SK-N-MC (cell line): Measurements from ENCODE around the gene VAV1.
"Not testable (repeated sequence)": the region's sequence is repeated elsewhere in the genome, so short reads cannot be mapped to it uniquely, and the experiment has no call there.

Experiments
- DNase-seq: peaks from one replicate; pipeline ENCODE4 v3.0.0-alpha.2; 2011; ENCODE audit warnings: low read depth, low spot score
- H3K27ac ChIP-seq: fragments of 200-600 bp; sonication (generic); 2 replicates; pipeline ENCODE4 v1.5.1; 2016; ENCODE audit warnings: mixed run types
- H3K36me3 ChIP-seq: fragments of 200-600 bp; sonication (generic); 2 replicates; pipeline ENCODE4 v1.6.1; 2017; ENCODE audit warnings: antibody characterized with exemption, low read length, mixed read lengths; ENCODE audit not compliant: insufficient read depth
- H3K4me3 ChIP-seq: fragments of 200-600 bp; sonication (generic); 2 replicates; pipeline ENCODE4 v1.5.1; 2016
- H3K9ac ChIP-seq: fragments of 200-600 bp; sonication (generic); 2 replicates; pipeline ENCODE4 v1.8.0; 2017; ENCODE audit warnings: mixed run types, mixed read lengths; ENCODE audit not compliant: insufficient read length
- H3K9me3 ChIP-seq: fragments of 200-600 bp; sonication (generic); 2 replicates; pipeline ENCODE4 v1.6.1; 2017; ENCODE audit warnings: low read depth, mild to moderate bottlenecking, antibody characterized with exemption, low read length, moderate library complexity, mixed read lengths
- EZH2 ChIP-seq: fragments of 200-600 bp; sonication (generic); IDR thresholded peaks from one replicate; pipeline ENCODE4 v1.6.1; 2017; ENCODE audit warnings: antibody characterized with exemption
- FOXP2 ChIP-seq: optimal IDR thresholded peaks from 2 replicates; pipeline ENCODE3; 2011; ENCODE audit warnings: mild to moderate bottlenecking, moderate library complexity; ENCODE audit not compliant: insufficient read depth; ENCODE audit errors: extremely low read length, control extremely low read depth
- POLR2AphosphoS5 ChIP-seq: IDR thresholded peaks from 2 replicates; pipeline ENCODE4 v1.6.1; 2012; ENCODE audit warnings: mild to moderate bottlenecking, low read depth, low read length, borderline replicate concordance

The VAV1 gene

GRCh38 chr19:6826281-6826920 lies 53.9 kb downstream of the VAV1 start:
- Histone ChIP-seq H3K4me3 (no peak overlapping the region), H3K27ac (no peak overlapping the region), H3K9me3 (no peaks in the 10 kb centered on the region), H3K36me3 (no peaks in the 10 kb centered on the region), H3K9ac (no peak overlapping the region)
- TF ChIP-seq FOXP2 (no peak), POLR2AphosphoS5 (no peak), EZH2 (no peak)
- DNase-seq = no peak

GRCh38 chr19:6828306-6828697 lies 55.8 kb downstream of the VAV1 start:
- Histone ChIP-seq H3K9me3 (no peaks in the 10 kb centered on the region), H3K36me3 (no peaks in the 10 kb centered on the region), H3K4me3 (no peak overlapping the region), H3K9ac (no peak overlapping the region), H3K27ac (no peak overlapping the region)
- DNase-seq = no peak
- no peak for TF ChIP-seq POLR2AphosphoS5
- no peak for TF ChIP-seq FOXP2
- TF ChIP-seq EZH2 = no peak

GRCh38 chr19:6828698-6829633 lies 56.5 kb downstream of the VAV1 start:
- no peak for DNase-seq
- H3K27ac ChIP-seq = no peak overlapping the region
- no peaks in the 10 kb centered on the region for H3K9me3 ChIP-seq
- no peak overlapping the region for H3K9ac ChIP-seq
- H3K36me3 ChIP-seq = no peaks in the 10 kb centered on the region
- TF ChIP-seq POLR2AphosphoS5 (no peak), EZH2 (no peak)
- H3K4me3 ChIP-seq = no peak overlapping the region

GRCh38 chr19:6829829-6830228 lies 57.3 kb downstream of the VAV1 start:
- H3K36me3 ChIP-seq = not testable (repeated sequence)

GRCh38 chr19:6831084-6831483 lies 58.6 kb downstream of the VAV1 start:
- not testable (repeated sequence) for H3K9ac ChIP-seq, H3K4me3 ChIP-seq, H3K36me3 ChIP-seq, DNase-seq, H3K9me3 ChIP-seq, H3K27ac ChIP-seq

More at GRCh38 chr19:6829829-6830228, 57.3 kb downstream of the VAV1 start:
- H3K27ac ChIP-seq, H3K4me3 ChIP-seq, H3K9me3 ChIP-seq, H3K9ac ChIP-seq, DNase-seq: not testable (repeated sequence)

- TF ChIP-seq EZH2 (no peak), POLR2AphosphoS5 (no peak)
- Histone ChIP-seq H3K36me3 (no peaks in the 10 kb centered on the region), H3K9me3 (no peaks in the 10 kb centered on the region), H3K27ac (no peak overlapping the region), H3K4me3 (no peak overlapping the region), H3K9ac (no peak overlapping the region)
- DNase-seq = no peak
These were observed 59.9 kb downstream of the VAV1 start for GRCh38 chr19:6832412-6832811.

GRCh38 chr19:6833166-6833790 lies 60.8 kb downstream of the VAV1 start:
- Histone ChIP-seq H3K9ac (no peak overlapping the region), H3K27ac (no peak overlapping the region), H3K4me3 (no peak overlapping the region), H3K9me3 (no peaks in the 10 kb centered on the region), H3K36me3 (no peaks in the 10 kb centered on the region)
- TF ChIP-seq POLR2AphosphoS5 = no peak
- TF ChIP-seq EZH2 = no peak
- TF ChIP-seq FOXP2 = no peak
- no peak for DNase-seq

GRCh38 chr19:6834433-6834832 lies 61.9 kb downstream of the VAV1 start:
- TF ChIP-seq FOXP2 = no peak
- TF ChIP-seq EZH2 = no peak
- TF ChIP-seq POLR2AphosphoS5 = no peak
- H3K9me3 ChIP-seq = no peaks in the 10 kb centered on the region

GRCh38 chr19:6835501-6835900 lies 63.0 kb downstream of the VAV1 start:
- Histone ChIP-seq H3K27ac (no peak overlapping the region), H3K9me3 (no peaks in the 10 kb centered on the region), H3K4me3 (no peak overlapping the region), H3K9ac (no peak overlapping the region), H3K36me3 (no peaks in the 10 kb centered on the region)
- TF ChIP-seq POLR2AphosphoS5 (no peak), FOXP2 (no peak), EZH2 (no peak)
- no peak for DNase-seq

More at GRCh38 chr19:6834433-6834832, 61.9 kb downstream of the VAV1 start:
- H3K36me3 ChIP-seq = no peaks in the 10 kb centered on the region
- no peak overlapping the region for H3K9ac ChIP-seq
- H3K27ac ChIP-seq = no peak overlapping the region
- H3K4me3 ChIP-seq = no peak overlapping the region
- DNase-seq = no peak
